ENCODE results near the gene IMMP2L.
"Not testable (repeated sequence)": the region's sequence is repeated elsewhere in the genome, so short reads cannot be mapped to it uniquely, and the experiment has no call there.

DNA sequence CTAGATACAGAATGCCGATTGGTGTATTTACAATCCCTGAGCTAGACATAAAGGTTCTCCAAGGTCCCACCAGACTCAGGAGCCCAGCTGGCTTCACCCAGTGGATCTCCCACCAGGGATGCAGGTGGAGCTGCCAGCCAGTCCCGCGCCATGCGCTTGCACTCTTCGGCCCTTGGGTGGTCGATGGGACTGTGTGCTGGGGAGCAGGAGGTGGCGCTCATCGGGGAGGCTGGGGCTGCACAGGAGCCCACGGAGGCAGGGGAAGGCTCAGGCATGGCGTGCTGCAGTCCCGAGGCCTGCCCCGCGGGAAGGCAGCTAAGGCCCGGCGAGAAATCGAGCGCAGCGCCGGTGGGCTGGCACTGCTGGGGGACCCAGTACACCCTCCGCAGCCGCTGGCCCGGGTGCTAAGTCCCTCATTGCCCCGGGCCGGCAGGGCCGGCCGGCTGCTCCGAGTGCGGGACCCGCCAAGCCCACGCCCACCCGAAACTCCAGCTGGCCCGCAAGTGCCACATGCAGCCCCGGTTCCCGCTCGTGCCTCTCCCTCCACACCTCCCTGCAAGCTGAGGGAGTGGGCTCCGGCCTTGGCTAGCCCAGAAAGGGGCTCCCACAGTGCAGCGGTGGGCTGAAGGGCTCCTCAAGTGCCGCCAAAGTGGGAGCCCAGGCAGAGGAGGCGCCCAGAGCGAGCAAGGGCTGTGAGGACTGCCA, 19.6 kb upstream of the IMMP2L start:
- TF ChIP-seq SP1 (IDR thresholded peaks at IDR 0.05); FOXM1 (IDR thresholded peaks at IDR 0.05; ENCODE audit: borderline replicate concordance); ARNT (IDR thresholded peaks at IDR 0.05); PKNOX1 (IDR thresholded peaks at IDR 0.05); BHLHE40 (IDR thresholded peaks at IDR 0.05; ENCODE audit: borderline replicate concordance); HDGF (IDR thresholded peaks at IDR 0.05; ENCODE audit: borderline replicate concordance): not testable (repeated sequence)
